PC-9 (cell line): Measurements from ENCODE around the gene AGBL2.

Experiments
- EZH2 ChIP-seq: fragments of 200-600 bp; sonication (generic); IDR thresholded peaks from 2 replicates; pipeline ENCODE4 v1.8.0; 2017; ENCODE audit warnings: antibody characterized with exemption, low read depth
- TF ChIP-seq, protein P1 (sequence below): fragments of 200-600 bp; sonication (generic); conservative IDR thresholded peaks from 2 replicates; pipeline ENCODE4 v1.6.1; 2017; ENCODE audit warnings: mixed run types, antibody characterized with exemption, mild to moderate bottlenecking, moderate library complexity

DNA sequence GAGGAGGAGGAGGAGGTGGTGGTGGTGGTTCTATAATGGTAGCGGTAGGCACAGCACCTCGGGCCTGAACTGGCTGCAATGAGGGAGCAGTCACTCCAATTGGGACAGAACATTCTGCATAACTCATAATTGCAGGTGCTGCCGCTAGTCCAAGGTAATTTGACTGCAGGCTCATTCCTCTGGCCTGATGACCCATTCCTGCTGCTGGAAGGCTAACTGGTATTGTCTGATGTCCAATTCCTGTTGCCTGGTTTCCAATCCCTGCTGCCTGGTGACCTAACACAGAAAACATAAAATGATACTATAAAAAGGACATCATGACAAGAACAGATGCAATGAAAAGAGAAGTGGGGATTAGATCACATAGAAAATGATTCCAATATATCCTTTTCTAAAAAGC lies 7.9 kb upstream of the AGBL2 start:
- TF ChIP-seq, protein P1, sequence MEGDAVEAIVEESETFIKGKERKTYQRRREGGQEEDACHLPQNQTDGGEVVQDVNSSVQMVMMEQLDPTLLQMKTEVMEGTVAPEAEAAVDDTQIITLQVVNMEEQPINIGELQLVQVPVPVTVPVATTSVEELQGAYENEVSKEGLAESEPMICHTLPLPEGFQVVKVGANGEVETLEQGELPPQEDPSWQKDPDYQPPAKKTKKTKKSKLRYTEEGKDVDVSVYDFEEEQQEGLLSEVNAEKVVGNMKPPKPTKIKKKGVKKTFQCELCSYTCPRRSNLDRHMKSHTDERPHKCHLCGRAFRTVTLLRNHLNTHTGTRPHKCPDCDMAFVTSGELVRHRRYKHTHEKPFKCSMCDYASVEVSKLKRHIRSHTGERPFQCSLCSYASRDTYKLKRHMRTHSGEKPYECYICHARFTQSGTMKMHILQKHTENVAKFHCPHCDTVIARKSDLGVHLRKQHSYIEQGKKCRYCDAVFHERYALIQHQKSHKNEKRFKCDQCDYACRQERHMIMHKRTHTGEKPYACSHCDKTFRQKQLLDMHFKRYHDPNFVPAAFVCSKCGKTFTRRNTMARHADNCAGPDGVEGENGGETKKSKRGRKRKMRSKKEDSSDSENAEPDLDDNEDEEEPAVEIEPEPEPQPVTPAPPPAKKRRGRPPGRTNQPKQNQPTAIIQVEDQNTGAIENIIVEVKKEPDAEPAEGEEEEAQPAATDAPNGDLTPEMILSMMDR = no peak
- no peak for TF ChIP-seq EZH2
